ENCODE data around the gene FOXO6.

Gene FOXO6

GRCh38 chr1:41430582-41430981 is 69.3 kb downstream of the FOXO6 start:
- H3K9me3 Mint-ChIP-seq: no peaks in the 10 kb centered on the region
- H3K36me3 Mint-ChIP-seq (ENCODE audit: low read depth): no peaks in the 10 kb centered on the region
- H3K4me1 Mint-ChIP-seq (ENCODE audit: low read depth): no peaks in the 10 kb centered on the region
- H3K27ac Mint-ChIP-seq: no peak overlapping the region
- no peak overlapping the region for H3K4me3 Mint-ChIP-seq
- H3K27me3 Mint-ChIP-seq: peaks cover 19% of the 10 kb centered on the region

- Mint-ChIP-seq H3K27me3 (peaks cover 23% of the 10 kb centered on the region), H3K27ac (no peak overlapping the region), H3K36me3 (ENCODE audit: low read depth) (no peaks in the 10 kb centered on the region), H3K4me3 (no peak overlapping the region), H3K9me3 (no peaks in the 10 kb centered on the region), H3K4me1 (ENCODE audit: low read depth) (no peaks in the 10 kb centered on the region)
These were observed 70.5 kb downstream of the FOXO6 start for GRCh38 chr1:41431490-41432350.

All from stimulated activated naive CD8-positive, alpha-beta T cell treated with anti-CD3 and anti-CD28 coated beads, Interleukin-15, Interleukin-2, amounts not matched to agents 100 ng/mL and 50 ng/mL, for 24 hours (primary cell).